Measurements from ENCODE around the gene TMEM138. TPM values are rescaled to one million over a fixed set of nuclear protein-coding genes. Genes with fewer than 3 reads are reported as not detected.
A peak's percentile ranks its signal among the peaks of the same experiment; 100 is the strongest.

Gene TMEM138
- total RNA-seq, 3 donors from 2014 or later, result 35.2 to 38.2 (median 37.8) TPM

DNA sequence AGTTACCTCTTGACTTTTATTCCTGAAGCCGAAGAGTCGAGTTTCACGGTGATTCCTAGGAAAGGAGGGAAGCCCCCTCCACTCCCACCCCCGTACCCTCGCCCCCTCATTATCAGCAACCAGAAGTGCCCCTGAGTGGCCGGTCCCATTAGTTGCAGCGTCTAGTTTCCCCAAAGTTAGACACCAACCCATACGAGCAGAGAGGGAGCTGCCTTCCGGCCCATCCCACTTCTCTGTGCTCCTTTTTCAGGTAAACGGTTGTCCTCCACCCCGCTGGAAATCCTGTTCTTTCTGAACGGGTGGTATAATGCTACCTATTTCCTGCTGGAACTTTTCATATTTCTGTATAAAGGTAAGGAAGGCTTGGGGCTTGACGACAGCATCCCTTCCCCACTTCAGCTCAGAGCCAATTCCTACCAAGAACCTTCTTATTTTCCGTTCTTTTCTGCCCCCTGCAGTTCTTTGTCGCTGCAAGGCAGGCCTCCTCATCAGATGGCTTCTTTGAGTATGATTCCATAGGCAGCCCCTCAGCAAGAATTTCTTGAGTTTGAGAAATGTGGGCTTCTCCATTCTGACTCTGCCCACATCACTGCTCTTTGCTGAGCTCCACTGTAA, 30.9 kb downstream of the TMEM138 start:
- TF ChIP-seq, protein P1, sequence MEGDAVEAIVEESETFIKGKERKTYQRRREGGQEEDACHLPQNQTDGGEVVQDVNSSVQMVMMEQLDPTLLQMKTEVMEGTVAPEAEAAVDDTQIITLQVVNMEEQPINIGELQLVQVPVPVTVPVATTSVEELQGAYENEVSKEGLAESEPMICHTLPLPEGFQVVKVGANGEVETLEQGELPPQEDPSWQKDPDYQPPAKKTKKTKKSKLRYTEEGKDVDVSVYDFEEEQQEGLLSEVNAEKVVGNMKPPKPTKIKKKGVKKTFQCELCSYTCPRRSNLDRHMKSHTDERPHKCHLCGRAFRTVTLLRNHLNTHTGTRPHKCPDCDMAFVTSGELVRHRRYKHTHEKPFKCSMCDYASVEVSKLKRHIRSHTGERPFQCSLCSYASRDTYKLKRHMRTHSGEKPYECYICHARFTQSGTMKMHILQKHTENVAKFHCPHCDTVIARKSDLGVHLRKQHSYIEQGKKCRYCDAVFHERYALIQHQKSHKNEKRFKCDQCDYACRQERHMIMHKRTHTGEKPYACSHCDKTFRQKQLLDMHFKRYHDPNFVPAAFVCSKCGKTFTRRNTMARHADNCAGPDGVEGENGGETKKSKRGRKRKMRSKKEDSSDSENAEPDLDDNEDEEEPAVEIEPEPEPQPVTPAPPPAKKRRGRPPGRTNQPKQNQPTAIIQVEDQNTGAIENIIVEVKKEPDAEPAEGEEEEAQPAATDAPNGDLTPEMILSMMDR (IDR thresholded peaks at IDR 0.05), result no peak
- H3K9me3 ChIP-seq, result no peaks in the 10 kb centered on the region
- ATAC-seq (peak; percentile 56), DNase-seq (peak in 1 of 3 donors; percentile 27)
- peaks cover 13% of the 10 kb centered on the region for H3K4me1 ChIP-seq (ENCODE audit: low read depth)
- intact Hi-C loops (cut with DNase I, micrococcal nuclease), result no loop called here
- peaks cover 4% of the 10 kb centered on the region for H3K36me3 ChIP-seq (ENCODE audit: low read depth)
- H3K4me3 ChIP-seq, result peak overlapping the region; percentile 40

DNA sequence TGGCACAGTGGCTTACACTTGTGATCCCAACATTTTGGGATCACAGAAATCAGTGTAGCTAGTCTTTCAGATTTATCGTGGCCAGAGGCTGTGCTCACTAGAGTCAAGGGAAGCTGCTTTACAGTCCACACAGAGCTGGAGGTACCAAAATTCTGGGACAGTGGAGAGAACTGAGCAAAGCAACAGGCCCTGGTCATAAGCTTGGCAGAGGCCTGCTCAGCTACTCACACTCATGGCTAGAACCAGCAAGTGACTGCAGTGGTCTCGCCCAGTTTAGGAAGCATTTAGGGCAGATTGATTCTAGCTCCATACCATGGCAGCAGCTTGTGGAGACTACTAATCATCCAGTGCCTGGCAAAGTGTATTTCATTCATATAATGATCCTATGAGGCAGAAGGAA, 39.0 kb downstream of the TMEM138 start:
- Histone ChIP-seq H3K9me3 (no peaks in the 10 kb centered on the region), H3K4me1 (ENCODE audit: low read depth) (no peaks in the 10 kb centered on the region), H3K4me3 (no peak overlapping the region), H3K36me3 (ENCODE audit: low read depth) (peaks cover 10% of the 10 kb centered on the region)
- DNase-seq, result no peak
- intact Hi-C loops (cut with DNase I, micrococcal nuclease), result no loop called here
- ATAC-seq, result no peak
- TF ChIP-seq, protein P1 (IDR thresholded peaks at IDR 0.05), result no peak

DNA sequence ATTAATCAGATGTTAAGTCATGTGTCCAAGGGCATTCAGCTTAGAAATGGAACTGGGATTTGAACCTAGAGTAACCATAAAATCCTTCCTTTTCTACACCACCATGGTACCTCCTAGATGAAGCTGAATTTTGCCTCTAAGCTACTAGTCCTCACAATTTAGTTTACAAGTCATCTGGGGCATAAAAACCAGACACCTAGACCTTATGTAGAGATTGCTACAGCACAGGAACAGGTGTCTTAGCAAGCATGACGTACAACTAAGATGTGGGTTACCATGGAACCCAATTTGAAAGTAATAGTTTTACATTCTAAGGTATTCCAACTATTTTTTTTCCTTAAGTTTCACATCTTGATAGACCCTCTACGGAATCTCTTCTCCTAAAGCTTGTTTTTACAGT, 39.4 kb downstream of the TMEM138 start:
- H3K36me3 ChIP-seq (ENCODE audit: low read depth), result peaks cover 10% of the 10 kb centered on the region
- ATAC-seq, result no peak
- intact Hi-C loops (cut with DNase I, micrococcal nuclease), result no loop called here
- no peaks in the 10 kb centered on the region for H3K4me1 ChIP-seq (ENCODE audit: low read depth)
- TF ChIP-seq, protein P1 (IDR thresholded peaks at IDR 0.05), result no peak
- no peak overlapping the region for H3K4me3 ChIP-seq
- H3K9me3 ChIP-seq, result no peaks in the 10 kb centered on the region
- no peak for DNase-seq

DNA sequence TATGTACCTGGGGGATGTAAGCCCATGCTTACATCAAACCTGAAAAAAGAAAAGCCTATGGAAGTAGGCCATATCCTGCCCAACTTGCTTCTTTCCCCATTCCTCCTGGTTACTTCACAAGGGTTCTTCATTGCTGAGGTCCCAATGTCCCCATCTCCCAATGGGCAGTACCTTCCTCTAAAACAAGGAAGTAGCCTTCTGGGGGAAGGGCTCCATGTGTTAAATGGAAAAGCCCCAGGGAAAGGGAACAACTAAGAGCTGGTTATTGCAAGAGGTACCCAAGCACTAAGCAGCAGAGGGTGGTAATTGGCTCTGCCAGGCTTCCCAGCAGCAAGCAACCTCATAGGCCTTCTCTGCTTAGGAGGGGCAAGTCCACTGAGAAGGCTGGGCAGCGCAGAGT, 41.5 kb downstream of the TMEM138 start:
- ATAC-seq, result no peak
- no peak for DNase-seq
- Histone ChIP-seq H3K4me3 (no peak overlapping the region), H3K36me3 (ENCODE audit: low read depth) (peaks cover 6% of the 10 kb centered on the region), H3K9me3 (no peaks in the 10 kb centered on the region), H3K4me1 (ENCODE audit: low read depth) (no peaks in the 10 kb centered on the region)
- intact Hi-C loops (cut with DNase I, micrococcal nuclease), result no loop called here
- TF ChIP-seq, protein P1 (IDR thresholded peaks at IDR 0.05), result no peak

DNA sequence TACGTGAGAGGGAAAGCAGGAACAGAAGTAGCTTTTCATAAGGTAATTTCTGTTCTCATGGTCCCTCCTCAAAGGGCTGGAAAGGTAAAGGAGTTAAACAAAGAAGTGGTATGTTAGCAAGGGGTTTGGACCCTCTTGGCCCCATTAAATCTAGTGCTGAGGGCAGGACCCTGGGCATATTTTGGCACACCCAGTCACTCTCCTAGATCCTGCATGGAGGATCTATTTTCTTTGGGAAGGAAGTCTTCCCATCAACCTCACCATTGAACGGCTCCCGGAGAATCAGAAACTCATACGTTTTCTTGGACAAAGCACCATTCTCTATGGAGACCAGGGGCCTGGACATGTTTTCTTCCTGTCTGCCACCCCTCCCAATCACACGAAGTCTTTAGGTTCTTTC, 41.9 kb downstream of the TMEM138 start:
- intact Hi-C loops (cut with DNase I, micrococcal nuclease), result no loop called here
- ATAC-seq, result no peak
- Histone ChIP-seq H3K4me1 (ENCODE audit: low read depth) (no peaks in the 10 kb centered on the region), H3K9me3 (no peaks in the 10 kb centered on the region), H3K36me3 (ENCODE audit: low read depth) (peaks cover 6% of the 10 kb centered on the region), H3K4me3 (no peak overlapping the region)
- TF ChIP-seq, protein P1 (IDR thresholded peaks at IDR 0.05), result no peak
- no peak for DNase-seq

DNA sequence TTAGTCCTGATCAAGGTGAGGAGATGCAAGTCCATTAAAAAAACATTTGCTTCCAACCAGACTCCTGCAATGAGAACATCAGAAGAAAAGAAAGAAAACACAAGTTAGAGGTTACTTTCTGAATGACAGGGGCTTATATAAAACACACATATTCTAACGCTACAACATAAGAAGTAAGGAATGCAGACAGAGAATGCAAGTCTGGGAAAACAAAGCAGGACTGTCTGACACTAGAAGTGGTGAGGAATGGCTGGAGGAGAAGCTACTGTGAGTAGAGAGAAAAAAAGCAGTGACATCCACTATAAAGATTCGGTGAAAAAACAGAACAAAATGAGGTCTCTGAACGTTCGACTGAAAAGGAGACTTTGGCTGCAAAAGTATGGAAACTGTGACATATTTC, 42.5 kb downstream of the TMEM138 start:
- Histone ChIP-seq H3K4me1 (ENCODE audit: low read depth) (no peaks in the 10 kb centered on the region), H3K36me3 (ENCODE audit: low read depth) (peaks cover 6% of the 10 kb centered on the region), H3K9me3 (no peaks in the 10 kb centered on the region), H3K4me3 (no peak overlapping the region)
- no peak for ATAC-seq
- no peak for DNase-seq
- TF ChIP-seq, protein P1 (IDR thresholded peaks at IDR 0.05), result no peak
- intact Hi-C loops (cut with DNase I, micrococcal nuclease), result no loop called here
